HUES64 (cell line): ENCODE data around the gene EPG5.
A peak's percentile ranks its signal among the peaks of the same experiment; 100 is the strongest.
"Not testable (repeated sequence)": the region's sequence is repeated elsewhere in the genome, so short reads cannot be mapped to it uniquely, and the experiment has no call there.

Source experiments
- H3K27ac ChIP-seq: 2 replicates; pipeline ENCODE4 v1.7.0; 2013; ENCODE audit warnings: low read depth, low read length, inconsistent platforms
- H3K27me3 ChIP-seq: 2 replicates; pipeline ENCODE4 v1.6.1; 2013; ENCODE audit warnings: mild to moderate bottlenecking, low read length; ENCODE audit not compliant: insufficient read depth
- H3K36me3 ChIP-seq: 2 replicates; pipeline ENCODE4 v1.6.1; 2013; ENCODE audit warnings: mild to moderate bottlenecking, low read length; ENCODE audit not compliant: insufficient read depth
- H3K4me1 ChIP-seq: 2 replicates; pipeline ENCODE4 v1.6.1; 2013; ENCODE audit warnings: mild to moderate bottlenecking, low read length, moderate library complexity; ENCODE audit not compliant: insufficient read depth
- H3K4me3 ChIP-seq: 2 replicates; pipeline ENCODE4 v1.5.1; 2013; ENCODE audit warnings: mild to moderate bottlenecking, low read length, moderate library complexity
- H3K9ac ChIP-seq: 2 replicates; pipeline ENCODE4 v1.6.1; 2013; ENCODE audit warnings: mild to moderate bottlenecking, low read depth, low read length
- H3K9me3 ChIP-seq: 2 replicates; pipeline ENCODE4 v1.6.1; 2013; ENCODE audit warnings: low read depth, low read length; ENCODE audit not compliant: insufficient read depth
- WGBS: fragments of 150-250, 120-280 bp; methylation state at CpG from one replicate; pipeline ENCODE4 v1.1.7; 2013; ENCODE audit warnings: missing lambda C conversion rate; 5-methylcytosine and 5-hydroxymethylcytosine counted together

The EPG5 gene

GRCh38 chr18:45836242-45837205 is 130.6 kb downstream of the EPG5 start:
- Histone ChIP-seq H3K4me3 (peak overlapping the region; percentile 53; the same call in 1 of the 2 replicates), H3K4me1 (0 out of 2 replicates have a peak, but pooled peaks cover 10% of the 10 kb centered on the region), H3K27me3 (peaks cover 47% of the 10 kb centered on the region), H3K36me3 (no peaks in the 10 kb centered on the region), H3K27ac (no peak overlapping the region), H3K9me3 (no peaks in the 10 kb centered on the region), H3K9ac (no peak overlapping the region)
- 61% methylated on average over 14 of the region's 14 CpGs for WGBS

GRCh38 chr18:45835057-45835636 is 132.0 kb downstream of the EPG5 start:
- no peak overlapping the region for H3K9ac ChIP-seq
- no peaks in the 10 kb centered on the region for H3K9me3 ChIP-seq
- H3K27me3 ChIP-seq: peaks cover 47% of the 10 kb centered on the region
- no peak overlapping the region for H3K27ac ChIP-seq
- WGBS: 89% methylated on average over 3 of the region's 3 CpGs
- no peaks in the 10 kb centered on the region for H3K36me3 ChIP-seq
- H3K4me3 ChIP-seq: no peak overlapping the region
- 0 out of 2 replicates have a peak, but pooled peaks cover 10% of the 10 kb centered on the region for H3K4me1 ChIP-seq

- 92% methylated on average over 1 of the region's 1 CpG for WGBS
- Histone ChIP-seq H3K36me3 (no peaks in the 10 kb centered on the region), H3K27ac (no peak overlapping the region), H3K4me3 (no peak overlapping the region), H3K9ac (no peak overlapping the region), H3K9me3 (no peaks in the 10 kb centered on the region), H3K4me1 (0 out of 2 replicates have a peak, but pooled peaks cover 10% of the 10 kb centered on the region), H3K27me3 (peaks cover 44% of the 10 kb centered on the region)
Measured at GRCh38 chr18:45834306-45834705, 132.8 kb downstream of the EPG5 start.

GRCh38 chr18:45833846-45834245 is 133.3 kb downstream of the EPG5 start:
- 87% methylated on average over 5 of the region's 5 CpGs for WGBS
- Histone ChIP-seq H3K9ac (no peak overlapping the region), H3K4me1 (0 out of 2 replicates have a peak, but pooled peaks cover 10% of the 10 kb centered on the region), H3K36me3 (no peaks in the 10 kb centered on the region), H3K9me3 (no peaks in the 10 kb centered on the region), H3K27ac (no peak overlapping the region), H3K27me3 (peaks cover 40% of the 10 kb centered on the region), H3K4me3 (no peak overlapping the region)

GRCh38 chr18:45830917-45831316 is 136.2 kb downstream of the EPG5 start:
- Histone ChIP-seq H3K9me3 (no peaks in the 10 kb centered on the region), H3K4me1 (no peaks in the 10 kb centered on the region), H3K36me3 (no peaks in the 10 kb centered on the region), H3K9ac (no peak overlapping the region), H3K27me3 (peaks cover 10% of the 10 kb centered on the region), H3K4me3 (no peak overlapping the region), H3K27ac (no peak overlapping the region)
- 89% methylated on average over 7 of the region's 7 CpGs for WGBS

- Histone ChIP-seq H3K4me1 (no peaks in the 10 kb centered on the region), H3K9ac (no peak overlapping the region), H3K4me3 (no peak overlapping the region), H3K27me3 (no peaks in the 10 kb centered on the region), H3K27ac (no peak overlapping the region), H3K36me3 (no peaks in the 10 kb centered on the region), H3K9me3 (no peaks in the 10 kb centered on the region)
- WGBS: 89% methylated on average over 9 of the region's 9 CpGs
Measured at GRCh38 chr18:45829855-45830254, 137.3 kb downstream of the EPG5 start.

GRCh38 chr18:45828917-45829811 is 138.0 kb downstream of the EPG5 start:
- Histone ChIP-seq H3K9ac (no peak overlapping the region), H3K36me3 (no peaks in the 10 kb centered on the region), H3K27me3 (no peaks in the 10 kb centered on the region), H3K4me1 (no peaks in the 10 kb centered on the region), H3K9me3 (no peaks in the 10 kb centered on the region), H3K27ac (no peak overlapping the region), H3K4me3 (no peak overlapping the region)
- 69% methylated on average over 9 of the region's 9 CpGs for WGBS

- H3K36me3 ChIP-seq, H3K27ac ChIP-seq, H3K4me1 ChIP-seq, H3K9me3 ChIP-seq, H3K4me3 ChIP-seq, H3K9ac ChIP-seq, H3K27me3 ChIP-seq: not testable (repeated sequence)
- WGBS: 96% methylated on average over 4 of the region's 4 CpGs
Measured at GRCh38 chr18:45826716-45827115, 140.4 kb downstream of the EPG5 start.

- Histone ChIP-seq H3K36me3 (no peaks in the 10 kb centered on the region), H3K4me3 (no peak overlapping the region), H3K4me1 (no peaks in the 10 kb centered on the region), H3K9ac (no peak overlapping the region), H3K27me3 (no peaks in the 10 kb centered on the region), H3K9me3 (no peaks in the 10 kb centered on the region), H3K27ac (no peak overlapping the region)
- WGBS: 83% methylated on average over 4 of the region's 4 CpGs
Measured at GRCh38 chr18:45826084-45826483, 141.0 kb downstream of the EPG5 start.

- H3K4me3 ChIP-seq: no peak within 1 kb of the TSS
- no peaks in the 10 kb centered on the region for H3K9me3 ChIP-seq
- H3K27me3 ChIP-seq: no peaks in the 10 kb centered on the region
- H3K9ac ChIP-seq: no peak within 1 kb of the TSS
- 79% methylated on average over 12 of the region's 12 CpGs for WGBS
- no peak within 1 kb of the TSS for H3K27ac ChIP-seq
- no peaks in the 10 kb centered on the region for H3K4me1 ChIP-seq
- H3K36me3 ChIP-seq: no peaks in the 10 kb centered on the region
Measured at GRCh38 chr18:45825258-45826044, 141.7 kb downstream of the EPG5 start, which contains the start of gene SIGLEC15. Gene SIGLEC15, plus strand, starts transcription at chr18:45825675. Its CDS starts 54 bp downstream, at chr18:45825729.
